ENCODE results near the gene CNTN4.

DNA sequence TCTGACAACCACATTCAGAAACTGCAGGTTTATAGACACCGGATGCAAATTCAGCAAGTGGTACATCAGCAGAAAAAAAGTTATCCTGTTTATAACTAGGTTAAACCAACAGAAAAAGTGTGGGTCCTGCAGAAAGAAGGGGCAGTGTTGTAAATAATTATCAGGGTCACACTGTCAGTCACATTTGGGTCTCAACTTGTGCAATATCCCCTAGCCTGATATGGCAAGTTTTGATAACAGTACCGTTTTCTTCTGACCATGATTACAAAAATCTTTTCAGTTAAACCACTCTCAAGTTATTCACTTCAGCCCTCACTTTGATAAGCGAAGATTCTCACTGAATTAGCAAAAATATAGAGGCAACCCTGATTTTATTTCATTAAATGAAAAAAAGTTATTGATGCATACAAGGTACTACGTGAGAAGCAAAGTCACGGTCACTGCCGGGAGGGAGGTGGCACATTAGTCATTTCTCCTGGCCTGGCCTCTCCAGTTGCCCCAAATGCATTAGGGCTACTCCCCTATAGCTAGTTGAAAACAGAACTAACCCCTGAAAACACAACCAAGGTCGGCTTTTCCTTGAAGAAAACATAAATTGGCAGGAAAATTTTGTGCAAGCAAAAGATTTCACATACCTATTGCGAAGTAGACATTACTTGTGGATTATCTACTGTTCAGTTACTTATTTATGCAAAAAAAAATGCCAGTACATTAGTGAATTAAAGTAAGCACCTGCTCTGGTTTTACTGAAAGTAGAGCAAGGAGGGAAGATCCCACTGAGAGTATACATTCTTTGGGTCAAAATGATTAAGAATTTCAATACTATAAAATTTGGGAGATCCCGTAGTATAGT lies 982.9 kb downstream of the CNTN4 start:
- TF ChIP-seq, protein P1, sequence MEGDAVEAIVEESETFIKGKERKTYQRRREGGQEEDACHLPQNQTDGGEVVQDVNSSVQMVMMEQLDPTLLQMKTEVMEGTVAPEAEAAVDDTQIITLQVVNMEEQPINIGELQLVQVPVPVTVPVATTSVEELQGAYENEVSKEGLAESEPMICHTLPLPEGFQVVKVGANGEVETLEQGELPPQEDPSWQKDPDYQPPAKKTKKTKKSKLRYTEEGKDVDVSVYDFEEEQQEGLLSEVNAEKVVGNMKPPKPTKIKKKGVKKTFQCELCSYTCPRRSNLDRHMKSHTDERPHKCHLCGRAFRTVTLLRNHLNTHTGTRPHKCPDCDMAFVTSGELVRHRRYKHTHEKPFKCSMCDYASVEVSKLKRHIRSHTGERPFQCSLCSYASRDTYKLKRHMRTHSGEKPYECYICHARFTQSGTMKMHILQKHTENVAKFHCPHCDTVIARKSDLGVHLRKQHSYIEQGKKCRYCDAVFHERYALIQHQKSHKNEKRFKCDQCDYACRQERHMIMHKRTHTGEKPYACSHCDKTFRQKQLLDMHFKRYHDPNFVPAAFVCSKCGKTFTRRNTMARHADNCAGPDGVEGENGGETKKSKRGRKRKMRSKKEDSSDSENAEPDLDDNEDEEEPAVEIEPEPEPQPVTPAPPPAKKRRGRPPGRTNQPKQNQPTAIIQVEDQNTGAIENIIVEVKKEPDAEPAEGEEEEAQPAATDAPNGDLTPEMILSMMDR (IDR thresholded peaks at IDR 0.05; ENCODE audit: borderline replicate concordance, extremely low read depth, low read length, poor library complexity, severe bottlenecking), result no peak
- no peak for TF ChIP-seq EZH2 (IDR thresholded peaks at IDR 0.05; ENCODE audit: borderline replicate concordance, low read depth, low read length, severe bottlenecking)

Measured in DND-41 (cell line).